HG03432 (cell line): ENCODE results near the gene NFAT5.
"Not testable (repeated sequence)": the region's sequence is repeated elsewhere in the genome, so short reads cannot be mapped to it uniquely, and the experiment has no call there.

ENCODE experiments used
- ATAC-seq: cut with Tn5 transposase; IDR thresholded peaks from one replicate; pipeline ENCODE4 v1.9.1; 2021; ENCODE audit warnings: mild to moderate bottlenecking, moderate library complexity; ENCODE audit not compliant: unreplicated experiment

Gene NFAT5

GRCh38 chr16:69727916-69728270, 162.1 kb downstream of the NFAT5 start:
- no peak for ATAC-seq

- ATAC-seq: not testable (repeated sequence)
Measured at GRCh38 chr16:69729030-69729429, 163.3 kb downstream of the NFAT5 start.

GRCh38 chr16:69731280-69731679, 165.5 kb downstream of the NFAT5 start:
- ATAC-seq: not testable (repeated sequence)

- no peak for ATAC-seq
Measured at GRCh38 chr16:69732101-69732500, 166.3 kb downstream of the NFAT5 start.

GRCh38 chr16:69741519-69741918, 175.8 kb downstream of the NFAT5 start:
- ATAC-seq: no peak

GRCh38 chr16:69741951-69742904, 176.5 kb downstream of the NFAT5 start:
- ATAC-seq: no peak

GRCh38 chr16:69744363-69745231, 178.8 kb downstream of the NFAT5 start:
- no peak for ATAC-seq

- no peak for ATAC-seq
Measured at GRCh38 chr16:69745232-69745612, 179.5 kb downstream of the NFAT5 start.

- ATAC-seq: no peak
Measured at GRCh38 chr16:69745959-69746358, 180.2 kb downstream of the NFAT5 start.

GRCh38 chr16:69747115-69747514, 181.3 kb downstream of the NFAT5 start:
- ATAC-seq: no peak

GRCh38 chr16:69748694-69749345, 183.1 kb downstream of the NFAT5 start:
- no peak for ATAC-seq

GRCh38 chr16:69754143-69754468, 188.3 kb downstream of the NFAT5 start:
- no peak for ATAC-seq
